NCI-H82 treated with DMSO at 0.1 percent for 48 hours (cell line): ENCODE measurements around the gene ADSS1.

Experiments used
- DNase-seq: peaks from one replicate; lab custom pipeline; 2025; ENCODE audit not compliant: unreplicated experiment; lab: John Stamatoyannopoulos, UW

The ADSS1 gene

DNA sequence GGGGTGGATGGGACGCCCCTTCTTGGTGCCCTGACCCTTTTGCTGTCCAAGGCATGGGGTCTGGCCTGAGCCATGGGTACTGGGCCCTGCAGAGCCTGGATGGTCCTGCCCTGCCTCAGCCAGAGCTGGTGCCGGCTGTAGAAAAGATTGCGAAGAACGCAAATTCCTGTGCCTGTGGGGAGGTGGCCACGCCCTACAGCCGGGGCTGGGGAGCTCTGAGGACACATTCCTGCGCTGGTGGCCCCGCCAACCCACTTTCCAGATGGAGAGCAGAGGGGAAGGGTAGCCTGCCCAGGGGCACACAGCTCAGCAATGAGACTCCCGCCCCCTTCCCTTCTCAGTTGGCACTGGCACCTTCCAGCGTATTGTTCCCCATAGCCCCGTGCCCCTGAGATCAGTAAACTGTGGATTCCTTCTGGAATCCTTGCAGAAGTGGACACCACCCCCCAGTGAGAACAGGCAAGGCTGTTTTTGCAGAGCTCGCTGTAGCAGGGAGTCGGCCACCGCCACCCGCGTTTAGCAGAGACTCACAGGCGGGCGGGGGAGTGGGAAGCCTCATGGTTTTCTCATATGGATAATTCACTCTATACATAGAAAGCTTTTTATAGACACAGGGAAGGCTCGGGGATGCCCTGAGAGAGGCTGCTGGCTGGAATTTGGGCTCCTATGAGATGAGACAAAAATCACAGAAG is 26.0 kb upstream of the ADSS1 start:
- DNase-seq, result no peak

DNA sequence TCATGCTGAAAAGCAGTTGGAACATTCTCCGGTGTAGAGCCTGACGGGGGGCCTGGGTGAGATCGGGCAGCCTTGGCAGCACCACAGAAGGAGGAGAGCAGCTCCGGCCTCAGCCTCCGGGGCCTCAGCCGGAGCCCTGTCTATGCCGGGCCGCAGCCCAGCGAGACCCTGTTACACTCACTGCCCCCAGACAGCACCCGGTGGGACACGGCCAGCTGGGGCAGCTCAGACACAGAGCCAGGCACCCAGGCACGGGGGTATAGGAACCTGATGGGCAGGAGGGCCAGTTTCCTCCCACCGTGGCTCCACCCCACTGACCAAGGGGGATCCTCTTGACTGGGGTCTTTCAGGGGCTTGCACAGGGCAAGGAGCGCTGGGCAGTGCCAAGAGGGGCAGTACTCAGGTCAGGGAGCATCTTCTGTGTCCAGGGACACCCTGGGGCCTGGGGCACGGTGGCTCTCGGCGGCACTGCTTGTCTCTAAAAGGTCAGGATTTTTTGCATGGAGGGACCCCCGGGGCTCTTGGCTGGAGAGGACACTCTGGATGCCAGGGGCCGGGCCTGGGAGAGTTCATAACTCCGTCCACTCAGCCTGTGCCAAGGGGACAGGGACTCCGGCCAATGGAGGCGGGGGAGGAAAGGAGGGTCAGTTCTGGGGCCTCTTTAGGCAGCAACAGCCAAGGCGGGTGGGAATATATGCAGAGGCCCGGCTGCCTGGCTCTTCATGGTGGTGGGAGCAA is 25.2 kb upstream of the ADSS1 start:
- DNase-seq, result no peak

DNA sequence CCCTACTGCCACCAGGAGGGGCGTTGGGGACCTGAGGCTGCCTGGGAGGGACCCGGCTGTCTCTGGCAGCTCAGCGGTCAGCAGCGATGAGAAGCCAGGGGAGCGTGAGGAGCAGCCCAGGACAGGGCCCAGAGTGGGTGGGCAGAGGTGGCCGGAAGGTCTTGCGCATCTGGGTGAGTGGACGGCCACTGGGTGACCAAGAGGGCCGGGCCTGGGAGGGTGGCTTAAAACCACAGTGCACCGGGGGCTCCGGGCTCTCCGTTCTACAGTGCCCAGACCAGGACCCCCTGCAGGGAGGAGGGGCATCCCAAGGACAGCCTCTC is 24.6 kb upstream of the ADSS1 start:
- no peak for DNase-seq

DNA sequence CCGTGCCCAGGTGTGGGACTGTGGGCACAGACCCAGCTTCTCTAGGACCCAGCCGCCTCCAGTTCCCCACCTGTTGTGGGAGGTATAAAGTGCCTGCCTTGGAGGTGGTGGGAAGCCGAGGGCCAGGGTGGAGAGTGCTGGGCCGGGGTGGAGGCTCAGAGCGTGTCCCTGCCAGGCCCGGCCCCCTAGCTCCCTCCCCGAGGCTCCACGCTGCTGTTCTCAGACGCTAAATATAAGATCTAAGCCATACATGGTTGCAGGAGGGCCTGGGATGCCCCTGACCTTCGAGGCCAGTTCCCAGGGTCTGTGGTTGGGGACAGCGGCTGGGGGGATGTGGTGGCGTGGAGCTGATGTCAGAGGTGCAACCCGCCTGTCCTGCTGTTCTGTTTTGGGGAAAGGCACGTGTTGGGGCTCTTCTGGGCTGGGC is 23.8 kb upstream of the ADSS1 start:
- DNase-seq, result no peak

DNA sequence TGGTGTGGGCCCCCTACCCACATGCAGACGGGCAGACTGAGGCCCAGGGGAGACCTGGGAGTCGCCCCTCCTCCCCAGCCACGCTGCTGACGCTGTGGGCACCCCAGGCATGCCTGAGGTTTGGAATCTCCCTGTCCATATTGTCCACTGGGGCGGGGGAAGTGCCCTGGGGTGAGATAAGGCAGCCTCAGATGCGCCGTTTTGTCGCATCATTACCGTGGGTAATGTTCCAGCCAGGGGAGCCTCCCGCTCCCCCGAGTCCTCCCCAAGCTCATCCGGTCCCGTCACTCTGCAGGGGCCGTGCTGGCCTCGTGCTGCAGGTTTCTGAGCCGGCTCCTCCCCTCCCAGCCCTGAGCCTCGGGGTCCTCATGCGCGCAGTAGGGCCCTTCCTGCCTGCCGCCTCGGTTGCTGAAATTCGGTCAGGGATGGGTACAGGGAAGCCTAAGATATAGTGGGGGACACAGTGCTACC is 23.2 kb upstream of the ADSS1 start:
- no peak for DNase-seq

DNA sequence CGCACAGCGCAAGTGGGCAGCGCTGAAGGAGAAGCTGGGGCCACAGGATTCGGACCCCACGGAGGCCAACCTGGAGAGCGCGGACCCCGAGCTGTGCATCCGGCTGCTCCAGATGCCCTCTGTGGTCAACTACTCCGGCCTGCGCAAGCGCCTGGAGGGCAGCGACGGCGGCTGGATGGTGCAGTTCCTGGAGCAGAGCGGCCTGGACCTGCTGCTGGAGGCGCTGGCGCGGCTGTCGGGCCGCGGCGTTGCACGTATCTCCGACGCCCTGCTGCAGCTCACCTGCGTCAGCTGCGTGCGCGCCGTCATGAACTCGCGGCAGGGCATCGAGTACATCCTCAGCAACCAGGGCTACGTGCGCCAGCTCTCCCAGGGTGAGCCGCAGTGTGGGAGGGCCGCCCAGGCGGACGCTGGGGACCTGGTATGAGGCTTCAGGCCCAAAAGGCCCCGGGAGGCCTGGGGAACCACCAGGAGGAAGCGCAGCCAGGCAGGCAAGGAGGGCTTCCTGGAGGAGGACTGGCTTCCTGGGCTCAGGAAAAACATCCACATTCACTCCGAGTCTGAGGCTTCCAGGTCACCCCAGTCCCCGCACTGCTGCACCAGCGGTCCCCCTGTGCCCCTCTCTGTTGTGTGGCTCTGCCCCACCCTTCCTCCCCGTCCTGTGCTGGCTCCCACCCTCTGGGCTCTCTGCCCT is 22.5 kb upstream of the ADSS1 start:
- no peak for DNase-seq

DNA sequence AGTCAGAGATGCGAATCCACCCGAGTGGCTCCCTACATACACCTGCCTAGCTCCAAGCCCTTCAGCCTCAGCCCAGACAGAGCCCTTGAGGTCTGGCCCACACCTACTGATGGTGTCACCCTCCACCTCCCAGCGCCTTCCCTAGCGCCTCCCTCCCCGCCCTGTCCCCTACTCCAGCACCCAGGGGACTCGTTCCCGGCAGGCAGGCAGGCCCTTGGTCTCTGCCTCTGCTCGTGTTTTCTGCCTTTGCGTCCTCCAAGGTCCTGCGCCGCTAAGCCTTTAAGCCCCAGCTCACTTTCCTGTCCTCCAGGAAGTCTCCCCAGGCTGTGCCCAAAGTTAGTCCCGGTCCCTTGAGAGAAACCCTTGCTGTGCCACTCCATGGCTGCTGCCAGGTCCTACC is 21.9 kb upstream of the ADSS1 start:
- DNase-seq, result no peak

DNA sequence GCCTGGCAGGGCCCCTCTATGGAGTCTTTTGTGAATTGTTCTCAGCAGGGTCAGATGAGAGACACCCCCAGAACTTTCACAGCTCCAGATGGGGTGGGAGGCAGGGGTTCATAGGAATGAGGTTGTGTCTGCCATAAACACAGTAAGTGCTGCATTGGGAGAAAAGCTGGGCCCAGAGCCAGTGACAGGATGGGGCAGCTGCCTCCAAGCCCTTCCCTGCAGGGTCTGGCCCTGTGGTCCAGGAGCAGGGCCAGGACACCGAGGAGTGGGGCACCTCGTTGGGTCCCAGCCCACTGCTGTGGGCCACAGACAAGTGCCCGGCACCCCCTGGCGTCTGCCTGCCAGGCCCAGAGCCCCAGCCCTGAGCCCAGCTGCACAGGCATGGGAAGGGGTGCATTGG is 21.4 kb upstream of the ADSS1 start:
- DNase-seq, result no peak

DNA sequence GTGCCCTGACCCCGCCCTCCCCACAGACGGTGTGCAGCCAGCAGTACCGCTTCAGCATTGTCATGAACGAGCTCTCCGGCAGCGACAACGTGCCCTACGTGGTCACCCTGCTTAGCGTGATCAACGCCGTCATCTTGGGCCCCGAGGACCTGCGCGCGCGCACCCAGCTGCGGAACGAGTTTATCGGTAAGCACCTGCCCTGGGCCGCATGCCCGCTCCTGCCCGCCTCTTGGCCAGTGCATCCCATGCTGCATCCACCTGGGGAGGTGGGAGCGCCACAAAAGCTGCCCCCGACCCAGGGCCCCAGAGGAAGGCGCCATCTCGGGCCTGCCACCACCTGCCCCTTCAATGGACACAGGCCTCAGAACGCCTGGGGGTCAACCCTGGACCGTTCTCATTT is 20.8 kb upstream of the ADSS1 start:
- no peak for DNase-seq

DNA sequence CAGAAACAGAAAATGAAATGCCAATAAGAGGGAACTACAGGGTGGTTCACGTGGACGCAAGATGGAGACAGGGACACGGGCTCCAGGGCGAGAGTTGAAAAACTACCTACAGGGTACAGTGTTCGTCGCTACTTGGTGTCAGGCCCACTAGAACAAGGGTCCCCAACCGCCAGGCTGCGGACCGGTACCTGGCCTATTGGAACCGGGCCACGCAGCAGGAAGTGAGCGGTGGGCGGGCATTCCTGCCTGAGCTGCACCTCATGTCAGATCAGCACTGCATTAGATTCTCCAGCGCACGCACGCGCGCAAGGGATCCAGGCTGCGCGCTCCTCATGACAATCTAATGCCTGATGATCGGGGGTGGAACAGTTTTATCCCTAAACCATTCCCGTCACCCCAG is 19.8 kb upstream of the ADSS1 start:
- DNase-seq, result no peak

DNA sequence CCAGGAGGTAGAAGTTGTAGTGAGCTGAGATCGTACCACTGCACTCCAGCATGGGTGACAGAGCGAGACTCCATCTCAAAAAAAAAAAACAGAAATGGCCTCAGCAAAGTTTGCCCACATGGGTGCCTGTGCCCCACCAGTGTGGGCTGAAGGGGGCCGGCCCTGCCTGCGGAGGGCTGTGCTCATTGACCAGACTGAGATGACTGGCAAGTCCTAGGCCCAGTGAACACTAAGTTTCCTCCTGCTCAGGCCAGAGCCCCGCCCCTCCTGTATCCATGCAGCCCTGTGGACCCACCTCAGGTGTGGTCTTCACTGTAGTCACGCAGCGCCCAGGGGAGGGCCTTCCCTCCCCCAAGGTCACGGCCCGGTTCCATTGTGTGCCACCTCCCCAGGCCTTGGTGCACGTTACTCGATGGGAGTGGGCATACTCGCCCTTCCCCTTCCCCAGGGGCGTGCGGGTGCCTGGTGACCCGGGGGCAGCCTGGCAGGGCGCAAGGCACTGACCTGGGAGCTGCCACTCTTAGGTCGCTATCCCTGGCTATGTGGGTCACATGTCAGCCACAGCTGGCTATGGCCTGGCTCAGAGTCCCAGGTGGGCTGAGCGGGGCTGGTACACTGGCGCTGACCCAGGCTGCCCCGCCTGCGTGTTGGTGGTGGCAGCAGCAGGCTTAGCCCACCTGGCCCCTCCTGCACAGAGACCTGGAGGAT is 18.5 kb upstream of the ADSS1 start:
- DNase-seq, result no peak

DNA sequence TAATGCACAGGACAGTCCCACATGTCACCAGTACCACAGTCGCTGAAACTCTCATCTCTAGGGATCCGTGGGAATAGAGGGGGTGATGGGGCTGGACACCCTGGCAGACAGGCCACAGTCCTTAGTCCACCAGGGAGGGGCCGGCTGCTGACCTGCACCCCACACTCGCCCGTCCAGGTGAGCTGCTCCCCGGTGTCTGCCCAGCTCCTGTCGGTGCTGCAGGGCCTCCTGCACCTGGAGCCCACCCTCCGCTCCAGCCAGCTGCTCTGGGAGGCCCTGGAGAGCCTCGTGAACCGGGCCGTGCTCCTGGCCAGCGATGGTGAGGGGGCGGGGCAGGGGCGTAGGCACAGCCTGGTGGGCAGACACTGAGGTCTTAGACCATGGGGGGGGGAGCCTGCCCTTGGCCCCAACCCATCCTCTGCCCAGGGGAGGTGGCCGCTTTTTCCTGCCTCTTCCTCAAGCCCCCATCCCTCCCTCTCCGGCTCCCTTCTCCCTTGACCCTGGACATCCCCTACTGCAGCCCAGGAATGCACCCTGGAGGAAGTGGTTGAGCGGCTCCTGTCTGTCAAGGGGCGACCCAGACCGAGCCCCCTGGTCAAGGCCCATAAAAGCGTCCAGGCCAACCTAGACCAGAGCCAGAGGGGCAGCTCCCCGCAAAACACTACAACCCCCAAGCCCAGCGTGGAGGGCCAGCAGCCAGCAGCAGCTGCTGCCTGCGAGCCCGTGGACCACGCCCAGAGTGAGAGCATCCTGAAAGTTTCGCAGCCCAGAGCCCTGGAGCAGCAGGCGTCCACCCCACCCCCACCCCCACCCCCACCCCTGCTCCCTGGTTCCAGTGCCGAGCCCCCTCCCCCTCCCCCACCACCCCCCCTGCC is 17.1 kb upstream of the ADSS1 start:
- DNase-seq, result no peak

DNA sequence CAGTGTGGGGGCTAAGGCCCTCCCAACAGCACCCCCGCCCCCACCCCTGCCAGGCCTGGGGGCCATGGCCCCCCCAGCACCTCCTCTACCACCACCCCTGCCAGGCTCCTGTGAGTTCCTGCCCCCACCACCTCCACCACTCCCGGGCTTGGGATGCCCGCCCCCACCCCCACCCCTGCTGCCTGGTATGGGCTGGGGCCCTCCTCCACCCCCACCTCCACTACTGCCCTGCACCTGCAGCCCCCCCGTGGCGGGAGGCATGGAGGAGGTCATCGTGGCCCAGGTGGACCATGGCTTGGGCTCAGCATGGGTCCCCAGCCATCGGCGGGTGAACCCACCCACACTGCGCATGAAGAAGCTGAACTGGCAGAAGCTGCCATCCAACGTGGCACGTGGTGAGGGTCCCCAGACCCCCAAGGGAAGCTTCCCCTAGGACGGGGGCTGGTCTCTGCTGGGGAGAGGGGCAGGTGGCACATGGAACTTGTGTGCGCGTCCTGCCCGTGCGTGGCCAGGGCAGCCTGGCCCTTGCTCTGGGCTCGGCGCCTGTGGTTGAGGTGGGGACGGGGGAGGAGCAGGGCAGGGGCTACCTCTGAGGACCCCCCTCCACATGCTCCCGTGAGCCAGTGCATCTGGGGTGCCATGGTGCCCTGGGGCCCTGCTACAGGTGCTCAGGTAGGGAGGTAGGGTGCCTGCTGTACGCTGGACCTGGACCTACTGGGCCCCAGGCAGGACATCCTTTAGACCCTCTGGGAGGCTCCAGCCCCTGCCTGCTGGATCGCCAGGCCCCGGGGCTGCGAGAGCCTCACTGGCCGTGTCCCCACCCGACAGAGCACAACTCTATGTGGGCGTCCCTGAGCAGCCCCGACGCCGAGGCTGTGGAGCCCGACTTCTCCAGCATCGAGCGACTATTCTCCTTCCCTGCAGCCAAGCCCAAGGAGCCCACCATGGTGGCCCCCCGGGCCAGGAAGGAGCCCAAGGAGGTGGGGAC is 16.1 kb upstream of the ADSS1 start:
- no peak for DNase-seq

DNA sequence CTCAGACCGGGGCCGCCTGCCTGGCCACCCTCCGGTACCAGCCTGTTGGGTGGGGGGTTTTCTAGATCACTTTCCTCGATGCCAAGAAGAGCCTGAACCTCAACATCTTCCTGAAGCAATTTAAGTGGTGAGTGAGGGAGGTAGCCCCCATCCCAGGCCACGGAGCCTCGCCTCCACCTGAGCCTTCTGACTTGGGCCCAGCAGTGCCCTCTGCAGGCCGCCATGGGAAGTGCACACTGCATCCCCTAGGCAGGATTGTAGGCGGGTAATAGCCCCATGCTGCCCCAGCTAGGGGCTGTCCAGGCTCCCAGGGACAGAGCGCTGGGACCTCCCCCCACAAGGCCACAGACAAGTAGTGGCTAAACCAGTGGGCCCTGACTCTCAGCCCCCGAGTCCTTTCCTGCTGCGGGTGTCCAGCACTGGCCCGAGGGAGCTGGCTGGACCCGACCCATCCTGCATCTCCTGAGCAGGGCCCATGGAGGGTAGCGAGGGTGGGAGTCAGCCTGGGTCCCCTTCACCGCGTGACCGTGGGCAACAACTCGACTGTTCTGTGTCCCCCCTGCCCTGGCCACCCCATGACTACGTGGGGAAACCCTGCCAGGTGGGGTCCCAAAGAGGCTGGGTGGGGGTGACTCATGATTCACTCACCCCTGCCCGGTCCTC is 15.3 kb upstream of the ADSS1 start:
- no peak for DNase-seq

DNA sequence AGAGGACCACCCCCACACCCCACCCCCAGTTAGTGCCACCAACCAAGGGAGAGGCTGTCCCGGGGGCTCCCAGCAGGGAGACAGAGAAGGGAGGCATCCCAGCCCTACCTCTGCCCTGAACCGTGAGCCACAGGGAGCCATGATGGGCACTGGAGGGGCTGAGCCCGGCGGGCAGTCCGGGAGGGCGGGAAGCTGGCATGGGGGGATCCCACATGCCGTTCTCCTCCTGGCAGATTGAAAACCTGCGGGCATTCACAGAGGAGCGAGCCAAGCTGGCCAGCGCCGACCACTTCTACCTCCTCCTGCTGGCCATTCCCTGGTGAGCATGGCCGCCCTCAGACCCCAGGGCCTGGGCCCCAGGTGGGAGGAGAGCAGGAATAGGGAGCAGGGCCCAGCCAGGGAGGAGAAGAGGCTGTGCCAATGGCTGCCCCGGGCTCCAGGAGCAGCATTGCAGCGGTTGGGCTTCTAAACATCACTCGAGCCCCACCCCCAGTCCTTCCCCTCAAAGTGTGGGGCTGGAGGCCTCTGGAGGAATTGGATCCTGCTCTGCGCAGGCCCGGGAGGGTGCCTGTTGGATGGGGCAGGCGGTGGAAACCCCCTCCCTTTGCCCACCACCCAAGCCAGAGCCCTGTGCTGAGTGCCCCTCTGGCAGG is 14.5 kb upstream of the ADSS1 start:
- DNase-seq, result no peak

DNA sequence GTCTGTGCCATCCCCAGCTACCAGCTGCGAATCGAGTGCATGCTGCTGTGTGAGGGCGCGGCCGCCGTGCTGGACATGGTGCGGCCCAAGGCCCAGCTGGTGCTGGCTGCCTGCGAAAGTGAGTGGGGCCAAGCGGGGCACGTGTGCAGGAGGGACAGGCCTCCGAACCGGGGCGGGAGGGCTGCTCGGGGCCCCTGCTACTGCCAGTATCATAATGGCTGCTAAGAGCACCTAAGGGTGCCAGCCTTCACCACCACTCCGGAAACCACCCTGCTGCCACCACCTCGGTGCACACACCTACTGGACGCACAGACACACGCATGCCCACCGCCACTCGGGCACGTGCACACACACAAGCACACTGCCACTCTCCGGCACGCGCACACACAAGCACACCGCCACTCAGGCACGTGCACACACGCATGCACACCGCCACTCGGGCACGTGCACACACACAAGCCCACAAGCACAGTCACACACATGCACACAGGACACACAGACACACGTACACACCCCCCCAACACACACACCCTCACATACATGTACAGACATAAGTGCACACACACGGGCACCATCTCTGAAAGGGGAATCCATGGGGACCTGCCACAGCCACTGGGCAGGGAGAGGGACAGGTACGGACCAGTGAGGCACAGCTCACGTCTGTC is 13.8 kb upstream of the ADSS1 start:
- no peak for DNase-seq

DNA sequence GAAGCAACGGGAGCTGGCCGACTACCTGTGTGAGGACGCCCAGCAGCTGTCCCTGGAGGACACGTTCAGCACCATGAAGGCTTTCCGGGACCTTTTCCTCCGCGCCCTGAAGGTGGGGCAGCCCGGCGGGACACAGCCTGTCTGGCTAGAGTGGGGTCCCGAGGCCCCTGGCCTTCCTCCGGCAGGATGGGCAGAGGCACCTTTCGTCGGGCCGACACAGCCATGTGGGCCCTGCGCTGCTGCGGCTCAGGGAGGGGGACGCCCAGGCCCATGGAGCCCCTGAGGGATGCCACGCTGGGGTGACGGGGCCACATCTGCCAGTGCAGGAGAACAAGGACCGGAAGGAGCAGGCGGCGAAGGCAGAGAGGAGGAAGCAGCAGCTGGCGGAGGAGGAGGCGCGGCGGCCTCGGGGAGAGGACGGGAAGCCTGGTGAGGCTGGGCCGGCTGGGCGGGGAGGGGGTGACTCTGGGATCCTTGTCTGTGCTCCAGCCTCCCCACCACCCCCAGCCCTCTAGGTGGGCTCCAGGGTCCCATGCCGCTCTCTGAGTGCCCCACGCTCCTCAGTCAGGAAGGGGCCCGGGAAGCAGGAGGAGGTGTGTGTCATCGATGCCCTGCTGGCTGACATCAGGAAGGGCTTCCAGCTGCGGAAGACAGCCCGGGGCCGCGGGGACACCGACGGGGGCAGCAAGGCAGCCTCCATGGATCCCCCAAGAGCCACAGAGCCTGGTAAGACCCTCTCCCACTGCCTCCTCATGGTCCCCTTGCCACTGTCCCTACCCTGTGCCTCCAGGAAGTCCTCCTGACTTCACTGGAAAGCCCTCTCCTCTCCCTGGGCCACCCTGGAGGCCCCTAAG is 10.9 kb upstream of the ADSS1 start:
- DNase-seq, result no peak
